ENCODE results near the gene SFT2D2. TPM values are rescaled to one million over a fixed set of nuclear protein-coding genes. Genes with fewer than 3 reads are reported as not detected.
A peak's percentile ranks its signal among the peaks of the same experiment; 100 is the strongest.

Gene SFT2D2
- total RNA-seq, 1 experiment from 2014 or later: 32.1 TPM

GRCh38 chr1:168224991-168225390 lies 813 bp upstream of the SFT2D2 start:
- Histone ChIP-seq H4K20me1 (ENCODE audit: control insufficient read depth, insufficient read depth, insufficient read length) (no peaks in the 10 kb centered on the region), H3T11ph (ENCODE audit: low read length) (no peak overlapping the region), H3K79me2 (ENCODE audit: insufficient read depth, low read length) (peaks cover 2% of the 10 kb centered on the region; the same call in 1 of the 2 replicates), H2AFZ (ENCODE audit: low read length) (no peak overlapping the region), H2AK5ac (ENCODE audit: insufficient read length, low read length) (no peak overlapping the region), H3K4ac (ENCODE audit: low read depth, low read length) (no peak overlapping the region; the same call in 1 of the 2 replicates), H3K14ac (ENCODE audit: insufficient read depth, low read length) (no peak overlapping the region), H4K91ac (ENCODE audit: insufficient read length, low read depth, low read length) (no peak overlapping the region), H3K4me2 (ENCODE audit: insufficient read depth, insufficient read length, low read length) (peak overlapping the region; percentile 56), H2BK12ac (ENCODE audit: insufficient read length, low read depth, low read length) (no peak overlapping the region), H2BK5ac (ENCODE audit: insufficient read length, low read length) (no peak overlapping the region), H3K4me1 (ENCODE audit: insufficient read depth, low read length) (no peaks in the 10 kb centered on the region), H3K79me1 (ENCODE audit: insufficient read depth, low read depth, low read length, poor library complexity, severe bottlenecking) (no peaks in the 10 kb centered on the region), H3K56ac (ENCODE audit: insufficient read length, low read depth, low read length) (no peak overlapping the region), H3K18ac (ENCODE audit: insufficient read length, low read depth, low read length) (no peak overlapping the region), H3K27me3 (ENCODE audit: insufficient read depth, low read length) (peaks cover 2% of the 10 kb centered on the region; the same call in 1 of the 2 replicates), H4K5ac (ENCODE audit: insufficient read length, low read depth, low read length) (no peak overlapping the region), H3K9me3 (ENCODE audit: control insufficient read depth, low read depth, low read length) (no peaks in the 10 kb centered on the region), H3K9ac (ENCODE audit: extremely low read depth, insufficient read length, low read length) (no peak overlapping the region), H3K23ac (ENCODE audit: insufficient read length, low read depth, low read length) (no peak overlapping the region), H2BK15ac (ENCODE audit: low read depth, low read length) (no peak overlapping the region), H4K8ac (replicated peaks; ENCODE audit: insufficient read length, low read depth, low read length) (no peak overlapping the region), H2BK20ac (ENCODE audit: low read depth, low read length, poor library complexity, severe bottlenecking) (no peak overlapping the region), H2BK120ac (ENCODE audit: low read depth, low read length, poor library complexity, severe bottlenecking) (no peak overlapping the region), H3K23me2 (ENCODE audit: insufficient read length, low read depth, low read length, poor library complexity, severe bottlenecking) (peaks cover 8% of the 10 kb centered on the region), H3K27ac (ENCODE audit: insufficient read length, low read depth, low read length) (no peak overlapping the region)
- H3K4me3 Mint-ChIP-seq: peak overlapping the region; percentile 79 to 84
- H3K27ac Mint-ChIP-seq: no peak overlapping the region
- peaks cover 15% of the 10 kb centered on the region for H3K27me3 Mint-ChIP-seq (ENCODE audit: low read depth)
- peaks cover 4 to 7% (median 4%) of the 10 kb centered on the region in 3 experiments; a peak in 5 of 7 replicates for H3K36me3 Mint-ChIP-seq (ENCODE audit: insufficient read depth in 1 of 3, low read depth in 3 of 3)
- H3K9me3 Mint-ChIP-seq: peaks cover 5 to 6% of the 10 kb centered on the region in 2 experiments
- DNase-seq: no peak
- TF ChIP-seq CTCF (conservative IDR thresholded peaks at IDR 0.05): no peak
- WGBS (ENCODE audit: extremely low coverage, insufficient read length, low lambda C conversion rate): no CpG with 5 or more reads among the region's 3 CpGs
- peaks cover 13 to 23% of the 10 kb centered on the region in 2 experiments for H3K4me1 Mint-ChIP-seq

Data from H9 (cell line).